Naive thymus-derived CD4-positive, alpha-beta T cell (primary cell): Measurements from ENCODE around the gene KIF16B. TPM values are rescaled to one million over a fixed set of nuclear protein-coding genes. Genes with fewer than 3 reads are reported as not detected.

Experiments used
- ATAC-seq: fragments of 150-1000 bp; cut with Tn5 transposase; 2 replicates; pipeline ENCODE4 v1.10.0; 2021; ENCODE audit warnings: mild to moderate bottlenecking, moderate library complexity
- CTCF ChIA-PET: fragments of 350-600 bp; sonication (Branson Sonifier 250); formaldehyde crosslinking; loops from one replicate; lab custom pipeline; 2021; ENCODE audit warnings: antibody characterized with exemption; lab: Charles Lee
- POLR2A ChIA-PET: fragments of 350-600 bp; sonication (Branson Sonifier 250); formaldehyde crosslinking; loops from one replicate; lab custom pipeline; 2021; ENCODE audit warnings: antibody characterized with exemption, inconsistent platforms; lab: Charles Lee
- DNase-seq, 9 donors: peaks; one replicate each; pipeline versions ENCODE4 v3.0.0 to v3.0.0-alpha.2; 2020 to 2022; ENCODE audit warnings: mixed read lengths in 1 of 9
- H3K27ac ChIP-seq: one replicate; pipeline ENCODE4 v1.7.0; 2013; ENCODE audit warnings: mild to moderate bottlenecking, low read depth, low read length, moderate library complexity
- H3K27me3 ChIP-seq, 2 donors: one replicate each; pipeline ENCODE4 v1.7.0; 2013; ENCODE audit warnings: low read length in 2 of 2, mild to moderate bottlenecking in 2 of 2, moderate library complexity in 2 of 2; ENCODE audit not compliant: control insufficient read depth in 2 of 2, insufficient read depth in 2 of 2
- H3K36me3 ChIP-seq, 3 experiments: 1 replicate in 2 of 3; 2 replicates in 1 of 3; pipeline ENCODE4 v1.7.0; 2013; ENCODE audit warnings: low read length in 3 of 3, mild to moderate bottlenecking in 3 of 3, moderate library complexity in 1 of 3; ENCODE audit not compliant: insufficient read depth in 3 of 3, control insufficient read depth in 2 of 3
- H3K4me1 ChIP-seq, 2 donors: one replicate each; pipeline ENCODE4 v1.7.0; 2013; ENCODE audit warnings: low read length in 2 of 2, mild to moderate bottlenecking in 2 of 2, moderate library complexity in 1 of 2; ENCODE audit not compliant: control insufficient read depth in 2 of 2, insufficient read depth in 2 of 2
- H3K4me3 ChIP-seq: 2 replicates; pipeline ENCODE4 v1.7.0; 2013; ENCODE audit warnings: mild to moderate bottlenecking, low read length
- H3K9me3 ChIP-seq, 3 experiments: 1 replicate in 2 of 3; 2 replicates in 1 of 3; pipeline ENCODE4 v1.7.0; 2013; ENCODE audit warnings: low read length in 3 of 3; ENCODE audit not compliant: control insufficient read depth in 2 of 3
- H3K27ac Mint-ChIP-seq, 9 donors: one replicate each; pipeline ENCODE4 v1.8.0; 2020 to 2022; ENCODE audit warnings: mixed read lengths in 9 of 9, mild to moderate bottlenecking in 8 of 9, moderate library complexity in 5 of 9, inconsistent platforms in 2 of 9
- H3K27me3 Mint-ChIP-seq, 5 donors: one replicate each; pipeline ENCODE4 v1.8.0; 2021 to 2022; ENCODE audit warnings: mixed read lengths in 5 of 5, mild to moderate bottlenecking in 1 of 5
- H3K36me3 Mint-ChIP-seq, 5 donors: one replicate each; pipeline ENCODE4 v1.8.0; 2020 to 2022; ENCODE audit warnings: mixed read lengths in 5 of 5, mild to moderate bottlenecking in 3 of 5, inconsistent platforms in 1 of 5
- H3K4me1 Mint-ChIP-seq, 7 donors: one replicate each; pipeline ENCODE4 v1.8.0; 2020 to 2022; ENCODE audit warnings: mixed read lengths in 7 of 7, mild to moderate bottlenecking in 3 of 7, inconsistent platforms in 1 of 7
- H3K4me3 Mint-ChIP-seq, 10 donors: one replicate each; pipeline ENCODE4 v1.8.0; 2020 to 2022; ENCODE audit warnings: mild to moderate bottlenecking in 10 of 10, mixed read lengths in 10 of 10, moderate library complexity in 6 of 10, inconsistent platforms in 2 of 10
- H3K9me3 Mint-ChIP-seq, 11 donors: one replicate each; pipeline ENCODE4 v1.8.0; 2020 to 2022; ENCODE audit warnings: mixed read lengths in 11 of 11, mild to moderate bottlenecking in 4 of 11, inconsistent platforms in 1 of 11, moderate library complexity in 1 of 11
- intact Hi-C, 2 donors: fragments of 100-400 bp; cut with micrococcal nuclease; formaldehyde crosslinking; loops; one replicate each; pipeline ENCODE4 v1.15.1; 2023
- polyA plus RNA-seq, 2 donors: library from polyadenylated mRNA; unstranded; fragments of 300-500 nt; fragmentation: Illumina TruSeq; gene quantifications; one replicate each; pipeline ENCODE4 v1.2.3, GENCODE V29; 2021
- total RNA-seq, 6 experiments: library from RNA in 5 of 6; stranded (reverse) in 5 of 6; gene quantifications; 1 replicate in 5 of 6; 2 replicates in 1 of 6; pipeline ENCODE4 v1.2.3 and lab custom pipeline; 2021 to 2026

KIF16B gene
- total and polyA plus RNA-seq, 7 experiments from 2014 or later = 6.0 to 13.7 (median 10.3) TPM

DNA sequence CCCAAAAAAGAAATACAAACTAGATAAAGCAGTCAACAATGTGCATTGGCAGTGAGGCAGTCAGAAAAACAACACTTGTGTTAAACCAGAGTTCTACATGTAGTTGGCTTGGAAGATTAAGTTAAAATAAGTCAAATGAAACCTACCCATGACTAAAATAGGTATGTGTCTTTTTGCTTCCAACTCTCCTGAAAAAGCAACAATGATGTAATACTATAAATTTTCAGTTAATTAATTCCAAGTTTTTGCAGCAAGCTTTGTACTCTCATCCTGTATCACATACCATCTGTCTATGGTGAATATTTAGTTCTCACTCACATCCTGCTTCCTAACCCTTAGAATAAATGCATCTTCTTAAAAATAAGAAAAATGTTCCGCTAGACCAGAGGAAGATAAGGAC, 261.5 kb downstream of the KIF16B start:
- ChIA-PET POLR2A (no interaction called here), CTCF (no interaction called here)
- Mint-ChIP-seq H3K36me3 (peaks cover 3 to 88% (median 81%) of the 10 kb centered on the region in 5 donors), H3K4me3 (no peak overlapping the region), H3K27me3 (no peaks in the 10 kb centered on the region), H3K9me3 (peaks cover 0 to 2% (median under 1%) of the 10 kb centered on the region in 11 donors), H3K27ac (no peak overlapping the region), H3K4me1 (no peaks in the 10 kb centered on the region)
- no peak overlapping the region for H3K4me3 ChIP-seq
- intact Hi-C loops = no loop called here
- no peaks in the 10 kb centered on the region for H3K9me3 ChIP-seq
- peaks cover 0 to 16% (median 0%) of the 10 kb centered on the region in 3 experiments for H3K36me3 ChIP-seq
- no peaks in the 10 kb centered on the region for H3K4me1 ChIP-seq
- ATAC-seq = no peak
- no peak for DNase-seq
- H3K27ac ChIP-seq = no peak overlapping the region
- no peaks in the 10 kb centered on the region for H3K27me3 ChIP-seq

DNA sequence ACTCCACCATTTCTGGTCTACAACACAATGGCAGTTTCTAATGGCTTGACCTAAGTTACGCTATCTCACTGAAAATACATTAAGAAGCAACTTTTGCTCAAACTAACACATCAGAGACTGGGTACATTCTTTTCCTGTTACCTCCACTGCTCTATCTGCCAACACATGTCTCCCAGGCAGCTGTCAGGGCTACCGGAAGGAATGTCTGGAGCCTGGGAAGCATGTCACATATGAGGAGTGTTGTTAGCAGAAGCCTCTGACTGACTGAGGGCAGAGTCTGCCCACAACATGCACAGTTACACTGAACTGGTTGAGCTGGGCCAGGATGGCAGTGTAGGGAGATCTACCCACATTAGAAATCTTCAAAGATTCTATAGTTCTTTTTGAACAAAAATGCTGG, 264.5 kb downstream of the KIF16B start:
- DNase-seq (no peak), ATAC-seq (no peak)
- CTCF ChIA-PET = no interaction called here
- H3K36me3 Mint-ChIP-seq = peaks cover 3 to 85% (median 80%) of the 10 kb centered on the region in 5 donors
- peaks cover 0 to 12% (median 0%) of the 10 kb centered on the region in 3 experiments for H3K36me3 ChIP-seq
- no peak overlapping the region for H3K27ac ChIP-seq
- no peaks in the 10 kb centered on the region for H3K9me3 ChIP-seq
- no peak overlapping the region for H3K4me3 ChIP-seq
- H3K9me3 Mint-ChIP-seq = peaks cover 5 to 29% (median 17%) of the 10 kb centered on the region in 11 donors
- H3K27me3 Mint-ChIP-seq = no peaks in the 10 kb centered on the region
- no peak overlapping the region for H3K27ac Mint-ChIP-seq
- POLR2A ChIA-PET = no interaction called here
- H3K4me1 Mint-ChIP-seq = no peaks in the 10 kb centered on the region
- intact Hi-C loops = no loop called here
- no peaks in the 10 kb centered on the region for H3K27me3 ChIP-seq
- H3K4me1 ChIP-seq = no peaks in the 10 kb centered on the region
- no peak overlapping the region for H3K4me3 Mint-ChIP-seq

DNA sequence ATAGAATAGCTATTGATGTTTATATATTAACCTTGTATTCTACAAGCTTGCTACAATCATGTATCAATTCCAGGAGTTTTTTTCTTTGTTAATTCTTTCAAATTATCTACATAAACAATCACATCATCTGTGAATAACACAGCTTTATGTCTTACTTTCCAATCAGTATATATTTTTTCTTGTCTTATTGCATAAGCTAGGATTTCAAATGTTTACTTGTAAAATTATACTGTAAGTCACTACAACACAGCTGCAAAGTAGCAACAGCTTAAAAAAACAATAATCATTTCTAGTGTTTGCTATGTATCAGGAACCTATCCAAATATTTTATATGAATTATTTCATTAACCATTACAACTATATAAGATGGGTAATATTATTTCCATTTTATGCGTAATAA, 270.4 kb downstream of the KIF16B start:
- Histone ChIP-seq H3K4me3 (no peak overlapping the region), H3K9me3 (no peaks in the 10 kb centered on the region), H3K27me3 (no peaks in the 10 kb centered on the region), H3K36me3 (no peaks in the 10 kb centered on the region), H3K4me1 (no peaks in the 10 kb centered on the region), H3K27ac (no peak overlapping the region)
- Mint-ChIP-seq H3K9me3 (peaks cover 11 to 57% (median 27%) of the 10 kb centered on the region in 11 donors), H3K4me3 (no peak overlapping the region), H3K36me3 (peaks cover 0 to 77% (median 63%) of the 10 kb centered on the region in 5 donors), H3K27ac (no peak overlapping the region), H3K4me1 (no peaks in the 10 kb centered on the region), H3K27me3 (no peaks in the 10 kb centered on the region)
- intact Hi-C loops = no loop called here
- CTCF ChIA-PET = no interaction called here
- POLR2A ChIA-PET = interaction anchor here (0.6 kb wide), 1 partner anchor 296 kb away, joined by 8 read pairs; no protein-coding TSS in a partner anchor
- ATAC-seq (no peak), DNase-seq (no peak)

DNA sequence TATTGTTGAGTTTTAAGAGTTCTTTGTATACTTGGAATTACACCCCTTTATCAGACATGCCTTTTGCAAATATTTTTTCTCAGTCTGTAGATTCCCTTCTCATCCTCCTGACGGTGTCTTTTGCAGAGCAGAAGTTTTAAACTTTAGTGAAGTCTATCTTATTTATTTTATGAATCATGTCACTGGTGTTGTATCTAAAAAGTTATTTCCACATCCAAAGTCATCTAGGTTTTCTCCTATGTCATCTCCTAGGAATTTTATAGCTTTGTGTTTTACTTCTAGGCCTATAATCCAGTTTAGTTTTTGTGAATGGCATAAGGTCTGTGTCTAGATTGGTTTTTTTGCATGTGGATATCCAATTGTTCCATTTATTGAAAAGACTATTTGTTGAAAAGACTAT, 271.3 kb downstream of the KIF16B start:
- Mint-ChIP-seq H3K27ac (no peak overlapping the region), H3K27me3 (no peaks in the 10 kb centered on the region), H3K4me3 (no peak overlapping the region), H3K4me1 (no peaks in the 10 kb centered on the region), H3K9me3 (peaks cover 12 to 57% (median 28%) of the 10 kb centered on the region in 11 donors), H3K36me3 (peaks cover 0 to 79% (median 64%) of the 10 kb centered on the region in 5 donors)
- DNase-seq (no peak), ATAC-seq (no peak)
- CTCF ChIA-PET = no interaction called here
- Histone ChIP-seq H3K4me3 (no peak overlapping the region), H3K9me3 (no peaks in the 10 kb centered on the region), H3K36me3 (no peaks in the 10 kb centered on the region), H3K27ac (no peak overlapping the region), H3K27me3 (no peaks in the 10 kb centered on the region), H3K4me1 (no peaks in the 10 kb centered on the region)
- intact Hi-C loops = no loop called here
- POLR2A ChIA-PET = no interaction called here

DNA sequence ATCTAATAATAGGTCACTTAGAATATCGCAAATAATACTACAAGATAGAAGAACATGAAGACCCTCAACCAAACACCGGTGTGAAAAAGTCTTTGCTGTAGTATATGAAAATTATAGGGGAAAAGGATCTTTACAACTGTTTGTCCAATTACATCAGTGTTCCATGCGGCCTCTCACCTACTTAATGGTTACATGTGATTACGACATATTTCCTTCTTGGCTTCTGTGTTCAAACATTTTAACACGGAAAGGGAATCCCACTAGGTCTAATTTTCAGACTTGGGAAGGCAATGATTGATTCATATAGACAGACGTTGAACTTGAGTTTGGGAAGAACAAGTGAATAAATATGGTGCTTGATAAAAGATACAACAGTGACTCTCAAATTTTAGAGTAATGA, 273.4 kb downstream of the KIF16B start:
- H3K4me1 Mint-ChIP-seq = no peaks in the 10 kb centered on the region
- Histone ChIP-seq H3K27ac (no peak overlapping the region), H3K4me3 (no peak overlapping the region), H3K27me3 (no peaks in the 10 kb centered on the region), H3K4me1 (no peaks in the 10 kb centered on the region), H3K36me3 (no peaks in the 10 kb centered on the region), H3K9me3 (no peaks in the 10 kb centered on the region)
- no peak overlapping the region for H3K27ac Mint-ChIP-seq
- H3K36me3 Mint-ChIP-seq = peaks cover 0 to 77% (median 62%) of the 10 kb centered on the region in 5 donors
- ChIA-PET CTCF (no interaction called here), POLR2A (no interaction called here)
- H3K4me3 Mint-ChIP-seq = no peak overlapping the region
- H3K9me3 Mint-ChIP-seq = peaks cover 10 to 40% (median 22%) of the 10 kb centered on the region in 11 donors
- ATAC-seq (no peak), DNase-seq (no peak)
- no peaks in the 10 kb centered on the region for H3K27me3 Mint-ChIP-seq
- intact Hi-C loops = no loop called here

DNA sequence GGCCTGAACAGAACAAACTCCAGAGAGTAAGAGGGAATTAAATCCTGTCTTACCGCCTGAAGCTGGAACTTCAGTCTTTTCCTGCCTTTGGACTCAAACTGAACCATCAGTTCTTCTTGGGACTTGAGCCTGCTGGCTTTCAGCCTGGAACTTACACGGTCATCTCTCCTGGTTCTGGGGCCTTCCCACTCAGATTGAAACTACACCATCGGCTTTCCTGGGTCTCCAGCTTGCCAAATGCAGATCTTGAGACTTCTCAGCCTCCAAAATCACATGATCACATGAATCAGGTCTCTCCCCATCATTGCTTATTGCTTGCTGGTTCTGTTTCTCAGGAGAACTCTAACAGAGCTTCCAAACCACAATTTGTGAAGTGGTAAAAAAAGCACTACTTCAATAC, 276.3 kb downstream of the KIF16B start:
- ChIA-PET POLR2A (no interaction called here), CTCF (no interaction called here)
- no peaks in the 10 kb centered on the region for H3K4me1 ChIP-seq
- no peak overlapping the region for H3K27ac Mint-ChIP-seq
- DNase-seq (no peak), ATAC-seq (no peak)
- peaks cover 0 to 53% (median 43%) of the 10 kb centered on the region in 5 donors for H3K36me3 Mint-ChIP-seq
- H3K4me3 Mint-ChIP-seq = no peak overlapping the region
- H3K9me3 ChIP-seq = no peaks in the 10 kb centered on the region
- intact Hi-C loops = no loop called here
- no peaks in the 10 kb centered on the region for H3K27me3 ChIP-seq
- no peak overlapping the region for H3K4me3 ChIP-seq
- H3K27me3 Mint-ChIP-seq = no peaks in the 10 kb centered on the region
- H3K36me3 ChIP-seq = no peaks in the 10 kb centered on the region
- H3K27ac ChIP-seq = no peak overlapping the region
- H3K4me1 Mint-ChIP-seq = no peaks in the 10 kb centered on the region
- peaks cover 2 to 14% (median 6%) of the 10 kb centered on the region in 11 donors for H3K9me3 Mint-ChIP-seq

DNA sequence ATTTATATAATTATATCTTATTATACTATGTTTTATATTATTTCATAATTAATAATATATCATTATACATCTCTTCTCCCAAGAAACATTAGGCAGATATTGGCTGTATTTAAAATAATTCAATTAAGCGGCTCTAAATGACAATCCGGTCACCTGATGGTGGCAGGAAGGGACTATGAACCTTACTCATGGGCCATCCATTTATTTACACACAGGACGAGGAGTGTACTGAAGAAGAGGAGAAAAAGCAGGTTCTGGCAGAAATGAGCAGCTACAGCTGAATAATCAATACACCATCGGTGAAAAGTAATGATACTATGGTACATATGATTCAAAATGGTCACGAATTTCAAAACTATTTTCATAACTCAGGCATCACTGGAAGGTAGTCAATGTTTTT, 277.7 kb downstream of the KIF16B start:
- no peaks in the 10 kb centered on the region for H3K9me3 ChIP-seq
- Mint-ChIP-seq H3K27ac (no peak overlapping the region), H3K4me1 (no peaks in the 10 kb centered on the region), H3K27me3 (no peaks in the 10 kb centered on the region), H3K4me3 (no peak overlapping the region), H3K9me3 (peaks cover 0 to 10% (median 3%) of the 10 kb centered on the region in 11 donors), H3K36me3 (peaks cover 0 to 48% (median 46%) of the 10 kb centered on the region in 5 donors)
- DNase-seq (no peak), ATAC-seq (no peak)
- no peaks in the 10 kb centered on the region for H3K36me3 ChIP-seq
- ChIA-PET POLR2A (no interaction called here), CTCF (no interaction called here)
- H3K4me3 ChIP-seq = no peak overlapping the region
- H3K4me1 ChIP-seq = no peaks in the 10 kb centered on the region
- intact Hi-C loops = no loop called here
- no peaks in the 10 kb centered on the region for H3K27me3 ChIP-seq
- H3K27ac ChIP-seq = no peak overlapping the region
